Kidney epithelial cell (primary cell): ENCODE results near the gene ABCA13. TPM values are rescaled to one million over a fixed set of nuclear protein-coding genes. Genes with fewer than 3 reads are reported as not detected.

Experiments used
- DNase-seq: peaks from one replicate; pipeline ENCODE4 v3.0.0-alpha.2; 2010; ENCODE audit warnings: low read depth
- H3K27me3 ChIP-seq: 2 replicates; pipeline ENCODE4 v1.6.0; 2011; ENCODE audit warnings: low read length; ENCODE audit not compliant: control insufficient read depth, insufficient read depth
- H3K36me3 ChIP-seq: 2 replicates; pipeline ENCODE4 v1.5.1; 2011; ENCODE audit warnings: low read length; ENCODE audit not compliant: control insufficient read depth, insufficient read depth
- H3K4me3 ChIP-seq: 2 replicates; pipeline ENCODE4 v1.5.1; 2011; ENCODE audit warnings: low read depth, mild to moderate bottlenecking, control low read depth, low read length
- total RNA-seq: library from RNA; depleted of rRNA; stranded (reverse); fragments of >200 nt; gene quantifications from 2 replicates; pipeline ENCODE4 v1.2.3, GENCODE V29; 2015
- TF ChIP-seq, protein P1 (sequence below): IDR thresholded peaks from 2 replicates; pipeline ENCODE4 v1.5.1; 2011; ENCODE audit warnings: mild to moderate bottlenecking, moderate library complexity, low read length, control low read depth, inconsistent platforms; ENCODE audit not compliant: insufficient read depth, poor library complexity, severe bottlenecking

ABCA13 gene
- total RNA-seq, 1 donor from 2014 or later, result 0.71 TPM

DNA sequence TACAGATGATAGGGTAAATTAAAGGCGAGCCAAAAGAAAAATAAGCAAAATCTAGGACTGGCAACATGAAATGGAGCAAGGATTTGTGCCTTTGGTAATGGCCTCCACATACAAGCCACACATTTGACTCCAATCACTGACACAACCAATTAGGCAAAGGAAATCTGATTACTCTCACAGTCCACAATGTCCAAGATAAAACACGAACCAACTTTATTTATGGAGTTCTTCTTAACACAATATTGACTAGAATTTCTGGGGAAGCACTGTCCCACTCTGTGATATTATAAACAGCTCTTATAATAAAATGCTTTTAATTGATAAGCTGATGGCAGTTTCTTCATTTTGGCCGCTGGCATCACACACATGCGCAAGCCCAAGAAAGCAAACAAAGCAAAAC, 334.2 kb downstream of the ABCA13 start:
- TF ChIP-seq, protein P1, sequence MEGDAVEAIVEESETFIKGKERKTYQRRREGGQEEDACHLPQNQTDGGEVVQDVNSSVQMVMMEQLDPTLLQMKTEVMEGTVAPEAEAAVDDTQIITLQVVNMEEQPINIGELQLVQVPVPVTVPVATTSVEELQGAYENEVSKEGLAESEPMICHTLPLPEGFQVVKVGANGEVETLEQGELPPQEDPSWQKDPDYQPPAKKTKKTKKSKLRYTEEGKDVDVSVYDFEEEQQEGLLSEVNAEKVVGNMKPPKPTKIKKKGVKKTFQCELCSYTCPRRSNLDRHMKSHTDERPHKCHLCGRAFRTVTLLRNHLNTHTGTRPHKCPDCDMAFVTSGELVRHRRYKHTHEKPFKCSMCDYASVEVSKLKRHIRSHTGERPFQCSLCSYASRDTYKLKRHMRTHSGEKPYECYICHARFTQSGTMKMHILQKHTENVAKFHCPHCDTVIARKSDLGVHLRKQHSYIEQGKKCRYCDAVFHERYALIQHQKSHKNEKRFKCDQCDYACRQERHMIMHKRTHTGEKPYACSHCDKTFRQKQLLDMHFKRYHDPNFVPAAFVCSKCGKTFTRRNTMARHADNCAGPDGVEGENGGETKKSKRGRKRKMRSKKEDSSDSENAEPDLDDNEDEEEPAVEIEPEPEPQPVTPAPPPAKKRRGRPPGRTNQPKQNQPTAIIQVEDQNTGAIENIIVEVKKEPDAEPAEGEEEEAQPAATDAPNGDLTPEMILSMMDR, result no peak

DNA sequence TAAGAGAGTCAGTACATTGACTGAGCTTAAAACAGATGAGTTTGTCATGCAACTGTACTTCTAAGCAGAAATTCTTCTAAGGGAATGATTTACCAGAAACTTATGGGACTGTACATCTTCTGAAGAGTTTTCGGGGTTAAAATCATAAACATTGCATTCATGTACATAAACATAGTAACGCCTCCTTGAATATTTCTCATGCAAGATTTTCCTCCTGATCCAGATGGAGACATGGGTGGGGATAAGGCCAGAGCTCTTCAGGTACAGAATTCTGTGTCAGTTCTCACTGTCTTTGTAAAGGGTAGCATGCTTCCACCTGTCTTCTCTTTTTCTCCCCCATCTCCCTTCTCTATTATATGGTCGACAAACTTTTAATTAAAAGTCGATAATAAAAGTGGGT, 335.3 kb downstream of the ABCA13 start:
- H3K27me3 ChIP-seq, result no peaks in the 10 kb centered on the region

More for the DNA sequence above, 334.2 kb downstream of the ABCA13 start:
- Histone ChIP-seq H3K36me3 (no peaks in the 10 kb centered on the region), H3K27me3 (no peaks in the 10 kb centered on the region), H3K4me3 (no peak overlapping the region)
- no peak for DNase-seq

DNA sequence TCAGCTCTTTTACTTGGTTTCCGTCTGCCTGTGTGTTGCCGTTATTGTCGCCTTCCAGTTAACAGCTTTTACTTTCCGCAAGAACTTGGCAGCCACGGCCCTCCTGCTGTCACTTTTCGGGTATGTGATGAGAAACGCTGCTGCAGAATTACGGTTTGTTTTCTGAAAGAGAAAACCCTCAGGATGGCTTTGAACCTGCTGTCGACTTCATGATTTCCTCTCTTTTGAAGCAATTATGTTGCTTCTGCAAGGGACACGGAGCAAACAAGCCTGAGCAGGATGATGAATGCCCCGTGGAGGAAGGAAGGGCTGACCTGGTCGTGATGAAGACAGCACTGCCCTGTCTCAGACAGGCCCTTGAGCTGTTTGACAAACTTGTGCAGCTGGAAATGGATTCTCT, 339.8 kb downstream of the ABCA13 start:
- TF ChIP-seq, protein P1, result no peak
- Histone ChIP-seq H3K4me3 (no peak overlapping the region), H3K36me3 (no peaks in the 10 kb centered on the region), H3K27me3 (no peaks in the 10 kb centered on the region)
- no peak for DNase-seq

More for the DNA sequence above, 335.3 kb downstream of the ABCA13 start:
- no peaks in the 10 kb centered on the region for H3K36me3 ChIP-seq
- no peak overlapping the region for H3K4me3 ChIP-seq
- TF ChIP-seq, protein P1, result no peak
- DNase-seq, result no peak

DNA sequence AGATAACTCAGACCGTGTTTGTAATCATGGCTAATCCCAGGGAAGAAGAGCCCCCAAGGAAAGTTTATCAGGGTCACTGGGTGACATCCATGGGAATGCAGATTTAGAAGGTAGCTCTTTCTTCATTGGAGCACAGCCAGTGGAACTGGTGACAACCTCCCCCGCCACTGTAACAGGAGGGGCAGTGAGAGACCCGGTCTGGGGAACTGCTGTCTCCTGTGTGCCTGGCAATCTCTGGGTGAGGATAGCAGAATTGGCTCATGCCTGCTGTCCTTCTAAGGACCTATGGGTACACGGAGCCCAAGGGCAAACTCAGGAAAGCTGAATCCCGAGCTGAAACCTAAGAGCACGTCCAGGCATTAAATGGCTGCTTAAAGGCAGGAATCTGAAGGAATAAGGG, 341.6 kb downstream of the ABCA13 start:
- Histone ChIP-seq H3K27me3 (no peaks in the 10 kb centered on the region), H3K36me3 (no peaks in the 10 kb centered on the region), H3K4me3 (no peak overlapping the region)
- TF ChIP-seq, protein P1, result no peak
- no peak for DNase-seq

DNA sequence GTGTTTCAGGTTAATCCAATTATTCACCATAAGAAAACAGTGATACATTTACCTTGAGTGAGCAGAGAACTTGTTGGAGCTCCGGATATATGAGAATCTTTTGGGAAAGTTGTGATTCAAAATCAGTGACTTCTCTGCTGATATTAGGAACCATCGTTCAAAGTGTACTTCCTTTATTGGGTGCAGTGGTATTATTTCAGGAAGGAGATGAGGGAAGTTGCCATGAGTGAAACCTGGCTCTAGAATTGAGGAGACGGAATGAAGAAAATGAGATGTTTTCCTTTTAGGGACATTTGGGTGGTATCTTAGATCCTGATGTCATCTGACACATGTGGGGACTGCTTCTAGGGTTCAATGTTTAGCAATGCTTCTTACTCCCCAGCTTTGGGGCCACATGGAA, 343.9 kb downstream of the ABCA13 start:
- Histone ChIP-seq H3K36me3 (no peaks in the 10 kb centered on the region), H3K27me3 (no peaks in the 10 kb centered on the region), H3K4me3 (no peak overlapping the region)
- no peak for DNase-seq
- TF ChIP-seq, protein P1, result no peak

DNA sequence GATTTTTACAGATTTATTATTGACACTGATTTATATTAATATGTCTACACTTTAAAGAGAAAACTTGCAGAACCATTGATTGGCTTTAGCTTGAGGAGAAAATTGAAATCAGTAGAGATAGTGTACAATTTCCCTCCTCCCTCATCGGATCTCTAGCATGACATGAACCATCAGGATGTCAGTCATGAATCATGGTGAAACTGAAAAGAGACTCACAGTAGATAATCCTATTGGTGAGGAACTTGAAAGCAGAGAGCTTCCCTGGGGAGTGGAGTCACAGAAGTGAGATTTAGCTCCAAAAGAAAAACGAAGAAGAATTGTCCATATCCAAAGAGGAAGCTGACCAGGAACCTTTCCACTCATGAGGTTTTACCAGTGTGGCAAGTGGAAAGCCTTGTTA, 346.8 kb downstream of the ABCA13 start:
- TF ChIP-seq, protein P1, result no peak
- DNase-seq, result no peak
- Histone ChIP-seq H3K27me3 (no peaks in the 10 kb centered on the region), H3K4me3 (no peak overlapping the region), H3K36me3 (no peaks in the 10 kb centered on the region)
